Peyer's patch (tissue), 4 donors: ENCODE data around the gene INKA1.

Source experiments
- CTCF ChIP-seq, 6 experiments: fragments of 450-650 bp in 4 of 6; fragments of 200-600 bp in 2 of 6; sonication (generic) in 1 of 6; IDR thresholded peaks; one replicate each; pipeline ENCODE4 v1.5.1; 2017 to 2019; ENCODE audit warnings: antibody characterized with exemption in 6 of 6, mild to moderate bottlenecking in 3 of 6, moderate library complexity in 1 of 6
- POLR2A ChIP-seq, 2 donors: fragments of 450-650 bp; IDR thresholded peaks; one replicate each; pipeline ENCODE4 v1.5.1; 2017; ENCODE audit warnings: antibody characterized with exemption in 2 of 2, mild to moderate bottlenecking in 2 of 2, moderate library complexity in 2 of 2

GRCh38 chr3:49785565-49786356 is 17.3 kb upstream of the INKA1 start:
- no peak for TF ChIP-seq CTCF (IDR thresholded peaks at IDR 0.05)
- no peak for TF ChIP-seq POLR2A (IDR thresholded peaks at IDR 0.05)
